HG03064 (cell line): ENCODE measurements around the gene FGD5.
"Not testable (repeated sequence)": the region's sequence is repeated elsewhere in the genome, so short reads cannot be mapped to it uniquely, and the experiment has no call there.

Source experiments
- ATAC-seq: cut with Tn5 transposase; IDR thresholded peaks from one replicate; pipeline ENCODE4 v1.9.1; 2021; ENCODE audit warnings: low read depth; ENCODE audit not compliant: unreplicated experiment

FGD5 gene

GRCh38 chr3:14892226-14892625 is 73.5 kb downstream of the FGD5 start:
- no peak for ATAC-seq

- ATAC-seq, result no peak
These were observed 75.3 kb downstream of the FGD5 start for GRCh38 chr3:14894085-14894484.

GRCh38 chr3:14897266-14897665 is 78.5 kb downstream of the FGD5 start:
- ATAC-seq, result no peak

GRCh38 chr3:14898929-14899328 is 80.2 kb downstream of the FGD5 start:
- no peak for ATAC-seq

GRCh38 chr3:14899993-14900618 is 81.3 kb downstream of the FGD5 start:
- no peak for ATAC-seq

- ATAC-seq, result no peak
These were observed 82.4 kb downstream of the FGD5 start for GRCh38 chr3:14900881-14901873.

- no peak for ATAC-seq
These were observed 84.0 kb downstream of the FGD5 start for GRCh38 chr3:14902719-14903118.

GRCh38 chr3:14903501-14903900 is 84.7 kb downstream of the FGD5 start:
- not testable (repeated sequence) for ATAC-seq

GRCh38 chr3:14905055-14905657 is 86.4 kb downstream of the FGD5 start:
- no peak for ATAC-seq

- no peak for ATAC-seq
These were observed 87.7 kb downstream of the FGD5 start for GRCh38 chr3:14906355-14906971.

GRCh38 chr3:14907043-14907966 is 88.5 kb downstream of the FGD5 start:
- no peak for ATAC-seq

- ATAC-seq, result no peak
These were observed 90.5 kb downstream of the FGD5 start for GRCh38 chr3:14909250-14909649.

GRCh38 chr3:14911651-14912050 is 92.9 kb downstream of the FGD5 start:
- ATAC-seq, result no peak

- no peak for ATAC-seq
These were observed 94.5 kb downstream of the FGD5 start for GRCh38 chr3:14913071-14913925.

GRCh38 chr3:14913926-14914778 is 95.4 kb downstream of the FGD5 start:
- no peak for ATAC-seq

GRCh38 chr3:14914779-14915117 is 96.0 kb downstream of the FGD5 start:
- ATAC-seq, result no peak

- no peak for ATAC-seq
These were observed 97.0 kb downstream of the FGD5 start for GRCh38 chr3:14915636-14916222.

- ATAC-seq, result no peak
These were observed 99.6 kb downstream of the FGD5 start for GRCh38 chr3:14918356-14918860.
